ENCODE results near the gene DIS3L2. TPM values are rescaled to one million over a fixed set of nuclear protein-coding genes. Genes with fewer than 3 reads are reported as not detected.

Gene DIS3L2
- total RNA-seq, 1 donor from 2014 or later = 24.0 TPM

- Histone ChIP-seq H3K4me1 (ENCODE audit: insufficient read depth, low read length) (peaks cover 11% of the 10 kb centered on the region), H4K20me1 (ENCODE audit: insufficient read depth, low read length) (peaks cover 35% of the 10 kb centered on the region), H3K27ac (ENCODE audit: low read depth, low read length) (no peak overlapping the region), H3K9me3 (ENCODE audit: insufficient read depth, low read depth, low read length) (no peaks in the 10 kb centered on the region), H3K4me3 (ENCODE audit: insufficient read depth, low read depth, low read length) (no peak overlapping the region), H3K9ac (ENCODE audit: low read length) (no peak overlapping the region), H3K79me2 (ENCODE audit: insufficient read depth, low read length) (no peaks in the 10 kb centered on the region), H3K36me3 (ENCODE audit: insufficient read depth, low read length) (peaks cover 2% of the 10 kb centered on the region), H2AFZ (ENCODE audit: low read depth, low read length) (no peak overlapping the region), H3K27me3 (ENCODE audit: insufficient read depth, low read length) (no peaks in the 10 kb centered on the region), H3K4me2 (ENCODE audit: low read length) (no peak overlapping the region)
- Mint-ChIP-seq H3K9me3 (ENCODE audit: unreplicated experiment) (no peaks in the 10 kb centered on the region), H3K27me3 (ENCODE audit: low read depth, unreplicated experiment) (no peaks in the 10 kb centered on the region), H3K36me3 (ENCODE audit: low read depth, unreplicated experiment) (peaks cover 4% of the 10 kb centered on the region), H3K27ac (ENCODE audit: unreplicated experiment) (no peak overlapping the region), H3K4me3 (ENCODE audit: unreplicated experiment) (no peak overlapping the region), H3K4me1 (ENCODE audit: low read depth, unreplicated experiment) (peaks cover 28% of the 10 kb centered on the region)
- DNase-seq (ENCODE audit: low read depth) (no peak), FAIRE-seq (no peak)
- TF ChIP-seq CTCF (IDR thresholded peaks at IDR 0.05; ENCODE audit: insufficient read depth, low read depth, low read length) (no peak), EZH2 (IDR thresholded peaks at IDR 0.05; ENCODE audit: insufficient read depth, low read length) (no peak)
These were observed 270.0 kb downstream of the DIS3L2 start for GRCh38 chr2:232231554-232231953.

- Histone ChIP-seq H3K36me3 (ENCODE audit: insufficient read depth, low read length) (no peaks in the 10 kb centered on the region), H3K79me2 (ENCODE audit: insufficient read depth, low read length) (no peaks in the 10 kb centered on the region), H3K9me3 (ENCODE audit: insufficient read depth, low read depth, low read length) (no peaks in the 10 kb centered on the region), H3K27me3 (ENCODE audit: insufficient read depth, low read length) (no peaks in the 10 kb centered on the region), H3K4me2 (ENCODE audit: low read length) (no peak overlapping the region), H3K4me1 (ENCODE audit: insufficient read depth, low read length) (peaks cover 11% of the 10 kb centered on the region), H4K20me1 (ENCODE audit: insufficient read depth, low read length) (peaks cover 40% of the 10 kb centered on the region), H3K27ac (ENCODE audit: low read depth, low read length) (no peak overlapping the region), H3K4me3 (ENCODE audit: insufficient read depth, low read depth, low read length) (no peak overlapping the region), H3K9ac (ENCODE audit: low read length) (no peak overlapping the region), H2AFZ (ENCODE audit: low read depth, low read length) (no peak overlapping the region)
- Mint-ChIP-seq H3K4me3 (ENCODE audit: unreplicated experiment) (no peak overlapping the region), H3K36me3 (ENCODE audit: low read depth, unreplicated experiment) (peaks cover 5% of the 10 kb centered on the region), H3K27me3 (ENCODE audit: low read depth, unreplicated experiment) (peaks cover 2% of the 10 kb centered on the region), H3K9me3 (ENCODE audit: unreplicated experiment) (no peaks in the 10 kb centered on the region), H3K4me1 (ENCODE audit: low read depth, unreplicated experiment) (peaks cover 28% of the 10 kb centered on the region), H3K27ac (ENCODE audit: unreplicated experiment) (no peak overlapping the region)
- TF ChIP-seq CTCF (IDR thresholded peaks at IDR 0.05; ENCODE audit: insufficient read depth, low read depth, low read length) (no peak), EZH2 (IDR thresholded peaks at IDR 0.05; ENCODE audit: insufficient read depth, low read length) (no peak)
- DNase-seq (ENCODE audit: low read depth) = no peak
- FAIRE-seq = no peak
These were observed 271.4 kb downstream of the DIS3L2 start for GRCh38 chr2:232232915-232233314.

GRCh38 chr2:232234922-232235615 lies 273.6 kb downstream of the DIS3L2 start:
- Mint-ChIP-seq H3K27ac (ENCODE audit: unreplicated experiment) (no peak overlapping the region), H3K9me3 (ENCODE audit: unreplicated experiment) (no peaks in the 10 kb centered on the region), H3K4me3 (ENCODE audit: unreplicated experiment) (no peak overlapping the region), H3K36me3 (ENCODE audit: low read depth, unreplicated experiment) (peaks cover 19% of the 10 kb centered on the region), H3K27me3 (ENCODE audit: low read depth, unreplicated experiment) (peaks cover 2% of the 10 kb centered on the region), H3K4me1 (ENCODE audit: low read depth, unreplicated experiment) (peaks cover 16% of the 10 kb centered on the region)
- H3K79me2 ChIP-seq (ENCODE audit: insufficient read depth, low read length) = no peaks in the 10 kb centered on the region
- DNase-seq (ENCODE audit: low read depth) (no peak), FAIRE-seq (no peak)
- no peak overlapping the region for H3K4me3 ChIP-seq (ENCODE audit: insufficient read depth, low read depth, low read length)
- peaks cover under 1% of the 10 kb centered on the region for H3K4me1 ChIP-seq (ENCODE audit: insufficient read depth, low read length)
- H3K9me3 ChIP-seq (ENCODE audit: insufficient read depth, low read depth, low read length) = no peaks in the 10 kb centered on the region
- H3K4me2 ChIP-seq (ENCODE audit: low read length) = no peak overlapping the region
- H3K36me3 ChIP-seq (ENCODE audit: insufficient read depth, low read length) = no peaks in the 10 kb centered on the region
- no peak overlapping the region for H2AFZ ChIP-seq (ENCODE audit: low read depth, low read length)
- H4K20me1 ChIP-seq (ENCODE audit: insufficient read depth, low read length) = peaks cover 33% of the 10 kb centered on the region
- no peak for TF ChIP-seq CTCF (IDR thresholded peaks at IDR 0.05; ENCODE audit: insufficient read depth, low read depth, low read length)
- TF ChIP-seq EZH2 (IDR thresholded peaks at IDR 0.05; ENCODE audit: insufficient read depth, low read length) = no peak
- H3K27ac ChIP-seq (ENCODE audit: low read depth, low read length) = no peak overlapping the region
- no peak overlapping the region for H3K9ac ChIP-seq (ENCODE audit: low read length)
- no peaks in the 10 kb centered on the region for H3K27me3 ChIP-seq (ENCODE audit: insufficient read depth, low read length)
